SK-N-MC (cell line): ENCODE measurements around the gene CHRM3.

ENCODE experiments used
- FOXP2 ChIP-seq: optimal IDR thresholded peaks from 2 replicates; pipeline ENCODE3; 2011; ENCODE audit warnings: mild to moderate bottlenecking, moderate library complexity; ENCODE audit not compliant: insufficient read depth; ENCODE audit errors: extremely low read length, control extremely low read depth
- POLR2AphosphoS5 ChIP-seq: IDR thresholded peaks from 2 replicates; pipeline ENCODE4 v1.6.1; 2012; ENCODE audit warnings: mild to moderate bottlenecking, low read depth, low read length, borderline replicate concordance

- TF ChIP-seq POLR2AphosphoS5: no peak
- no peak for TF ChIP-seq FOXP2
Measured at GRCh38 chr1:239353536-239353935, 32.8 kb upstream of the CHRM3 start.
